GM11168 (cell line): Measurements from ENCODE around the gene PPM1L.
"Not testable (repeated sequence)": the region's sequence is repeated elsewhere in the genome, so short reads cannot be mapped to it uniquely, and the experiment has no call there.

Experiments used
- in situ Hi-C: fragments of 300-500 bp; cut with MboI; formaldehyde crosslinking; loops from one replicate; pipeline ENCODE4 v1.12.0; 2022; ENCODE audit warnings: low sequenced_read_pairs; ENCODE audit not compliant: unreplicated experiment

PPM1L gene

GRCh38 chr3:160755776-160756304 is at the start of gene PPM1L:
PPM1L (plus strand) TSS chr3:160756231.
- in situ Hi-C loops = no loop called here

GRCh38 chr3:160707187-160707794 is 48.7 kb upstream of the PPM1L start:
- in situ Hi-C loops = no loop called here

- in situ Hi-C loops = no loop called here
These were observed 46.4 kb upstream of the PPM1L start for GRCh38 chr3:160709477-160710182.

GRCh38 chr3:160713144-160713543 is 42.9 kb upstream of the PPM1L start:
- in situ Hi-C loops = not testable (repeated sequence)

GRCh38 chr3:160719710-160720109 is 36.3 kb upstream of the PPM1L start:
- in situ Hi-C loops = no loop called here

- in situ Hi-C loops = no loop called here
These were observed 35.8 kb upstream of the PPM1L start for GRCh38 chr3:160720123-160720746.

GRCh38 chr3:160722331-160722730 is 33.7 kb upstream of the PPM1L start:
- in situ Hi-C loops = no loop called here

- in situ Hi-C loops = no loop called here
These were observed 30.7 kb upstream of the PPM1L start for GRCh38 chr3:160725338-160725737.

- in situ Hi-C loops = no loop called here
These were observed 20.2 kb upstream of the PPM1L start for GRCh38 chr3:160735826-160736225.

- in situ Hi-C loops = no loop called here
These were observed 18.0 kb upstream of the PPM1L start for GRCh38 chr3:160738048-160738447.

- in situ Hi-C loops = no loop called here
These were observed 17.0 kb upstream of the PPM1L start for GRCh38 chr3:160739079-160739478.

GRCh38 chr3:160746976-160747375 is 9.1 kb upstream of the PPM1L start:
- in situ Hi-C loops = no loop called here

- in situ Hi-C loops = no loop called here
These were observed 8.6 kb upstream of the PPM1L start for GRCh38 chr3:160747422-160747821.

GRCh38 chr3:160748231-160748630 is 7.8 kb upstream of the PPM1L start:
- in situ Hi-C loops = no loop called here

- in situ Hi-C loops = no loop called here
These were observed 7.2 kb upstream of the PPM1L start for GRCh38 chr3:160748787-160749186.

- in situ Hi-C loops = no loop called here
These were observed 2.1 kb upstream of the PPM1L start for GRCh38 chr3:160753953-160754352.

GRCh38 chr3:160754371-160754854 is 1.6 kb upstream of the PPM1L start:
- in situ Hi-C loops = no loop called here

- in situ Hi-C loops = no loop called here
These were observed 930 bp upstream of the PPM1L start for GRCh38 chr3:160754855-160755747.

GRCh38 chr3:160757233-160758106 is 1.4 kb downstream of the PPM1L start:
- in situ Hi-C loops = no loop called here
